Stomach (tissue), 4 donors: Measurements from ENCODE around the gene SLC5A2.
"Not testable (repeated sequence)": the region's sequence is repeated elsewhere in the genome, so short reads cannot be mapped to it uniquely, and the experiment has no call there.

Source experiments
- EP300 ChIP-seq: sonication (generic); formaldehyde crosslinking; IDR thresholded peaks from one replicate; pipeline ENCODE4 v1.6.1; 2017; ENCODE audit warnings: antibody characterized with exemption
- POLR2A ChIP-seq, 4 donors: fragments of 450-650 bp; IDR thresholded peaks; one replicate each; pipeline ENCODE4 v1.6.1; 2016; ENCODE audit warnings: antibody characterized with exemption in 4 of 4, control low read depth in 2 of 4, mild to moderate bottlenecking in 1 of 4, moderate library complexity in 1 of 4
- POLR2AphosphoS5 ChIP-seq, 3 donors: sonication (generic); formaldehyde crosslinking; IDR thresholded peaks; one replicate each; pipeline ENCODE4 v1.6.1; 2016; ENCODE audit warnings: antibody characterized with exemption in 3 of 3
- TF ChIP-seq, protein P1 (sequence below), 7 experiments: fragments of 450-650 bp in 4 of 7; fragments of 200-600 bp in 3 of 7; sonication (generic) in 3 of 7; IDR thresholded peaks; one replicate each; pipeline ENCODE4 v1.5.1; 2016 to 2019; ENCODE audit warnings: antibody characterized with exemption in 7 of 7, control low read depth in 2 of 7, mild to moderate bottlenecking in 1 of 7

- TF ChIP-seq, protein P1, sequence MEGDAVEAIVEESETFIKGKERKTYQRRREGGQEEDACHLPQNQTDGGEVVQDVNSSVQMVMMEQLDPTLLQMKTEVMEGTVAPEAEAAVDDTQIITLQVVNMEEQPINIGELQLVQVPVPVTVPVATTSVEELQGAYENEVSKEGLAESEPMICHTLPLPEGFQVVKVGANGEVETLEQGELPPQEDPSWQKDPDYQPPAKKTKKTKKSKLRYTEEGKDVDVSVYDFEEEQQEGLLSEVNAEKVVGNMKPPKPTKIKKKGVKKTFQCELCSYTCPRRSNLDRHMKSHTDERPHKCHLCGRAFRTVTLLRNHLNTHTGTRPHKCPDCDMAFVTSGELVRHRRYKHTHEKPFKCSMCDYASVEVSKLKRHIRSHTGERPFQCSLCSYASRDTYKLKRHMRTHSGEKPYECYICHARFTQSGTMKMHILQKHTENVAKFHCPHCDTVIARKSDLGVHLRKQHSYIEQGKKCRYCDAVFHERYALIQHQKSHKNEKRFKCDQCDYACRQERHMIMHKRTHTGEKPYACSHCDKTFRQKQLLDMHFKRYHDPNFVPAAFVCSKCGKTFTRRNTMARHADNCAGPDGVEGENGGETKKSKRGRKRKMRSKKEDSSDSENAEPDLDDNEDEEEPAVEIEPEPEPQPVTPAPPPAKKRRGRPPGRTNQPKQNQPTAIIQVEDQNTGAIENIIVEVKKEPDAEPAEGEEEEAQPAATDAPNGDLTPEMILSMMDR (IDR thresholded peaks at IDR 0.05), result not testable (repeated sequence)
- TF ChIP-seq EP300; POLR2A (IDR thresholded peaks at IDR 0.05); POLR2AphosphoS5 (IDR thresholded peaks at IDR 0.05): not testable (repeated sequence)
These were observed 20.6 kb downstream of the SLC5A2 start for GRCh38 chr16:31503555-31503954.
